ENCODE data around the gene NADK2.

The NADK2 gene

GRCh38 chr5:36241631-36242533, at the start of gene NADK2 (continued):
- no peak for TF ChIP-seq ZNF148 (tag by site-specific recombination; IDR thresholded peaks at IDR 0.05; ENCODE audit: borderline replicate concordance)
- TF ChIP-seq ZNF629 (tag by site-specific recombination; IDR thresholded peaks at IDR 0.05), result peak; percentile 84
- TF ChIP-seq ZNF843 (tag by site-specific recombination; IDR thresholded peaks at IDR 0.05), result peak; percentile 77
- TF ChIP-seq ZSCAN30 (tag by site-specific recombination; IDR thresholded peaks at IDR 0.05), result peak; percentile 93
- TF ChIP-seq SP7 (tag by site-specific recombination; IDR thresholded peaks at IDR 0.05), result peak; percentile 87
- peak; percentile 58 for TF ChIP-seq ZNF2 (tag by site-specific recombination; IDR thresholded peaks at IDR 0.05)
- peak; percentile 78 for TF ChIP-seq KLF10 (tag by site-specific recombination; IDR thresholded peaks at IDR 0.05)
- no peak for TF ChIP-seq ZNF280C (tag by site-specific recombination; IDR thresholded peaks at IDR 0.05)
- no peak for TF ChIP-seq ZNF274 (IDR thresholded peaks at IDR 0.05; ENCODE audit: low read length)
- TF ChIP-seq ZNF274 (tag by site-specific recombination; IDR thresholded peaks at IDR 0.05; ENCODE audit: borderline replicate concordance), result no peak
- peak; percentile 92 for TF ChIP-seq HIC1 (tag by site-specific recombination; IDR thresholded peaks at IDR 0.05)
- TF ChIP-seq PATZ1 (tag by site-specific recombination; IDR thresholded peaks at IDR 0.05), result peak; percentile 97
- TF ChIP-seq ZNF473 (tag by site-specific recombination; IDR thresholded peaks at IDR 0.05), result no peak
- peak; percentile 79 for TF ChIP-seq ZNF324 (tag by site-specific recombination; IDR thresholded peaks at IDR 0.05)
- no peak for TF ChIP-seq SCRT2 (tag by site-specific recombination; IDR thresholded peaks at IDR 0.05)
- TF ChIP-seq ZBTB1 (tag by site-specific recombination; IDR thresholded peaks at IDR 0.05), result peak; percentile 93
- peak; percentile 95 for TF ChIP-seq SP3 (tag by site-specific recombination; IDR thresholded peaks at IDR 0.05)
- peak; percentile 99 for TF ChIP-seq ZFHX2 (tag by site-specific recombination; conservative IDR thresholded peaks at IDR 0.05)
- no peak for TF ChIP-seq ATF2 (tag by site-specific recombination; IDR thresholded peaks at IDR 0.05; ENCODE audit: low read depth)
- TF ChIP-seq KLF9 (tag by site-specific recombination; IDR thresholded peaks at IDR 0.05; ENCODE audit: low read depth), result peak; percentile 83
- peak; percentile 84 for TF ChIP-seq ZNF692 (tag by site-specific recombination; IDR thresholded peaks at IDR 0.05)
- peak; percentile 62 for TF ChIP-seq KLF17 (tag by site-specific recombination; IDR thresholded peaks at IDR 0.05)
- peak; percentile 52; the same call in 1 of the 2 replicates for TF ChIP-seq ZSCAN5A (tag by site-specific recombination; IDR thresholded peaks at IDR 0.05)
